GM19324 (cell line): ENCODE measurements around the gene AGR2.

Experiments
- ATAC-seq: cut with Tn5 transposase; IDR thresholded peaks from one replicate; pipeline ENCODE4 v1.9.1; 2021; ENCODE audit warnings: mild to moderate bottlenecking, moderate library complexity; ENCODE audit not compliant: unreplicated experiment, low FRiP score

AGR2 gene

DNA sequence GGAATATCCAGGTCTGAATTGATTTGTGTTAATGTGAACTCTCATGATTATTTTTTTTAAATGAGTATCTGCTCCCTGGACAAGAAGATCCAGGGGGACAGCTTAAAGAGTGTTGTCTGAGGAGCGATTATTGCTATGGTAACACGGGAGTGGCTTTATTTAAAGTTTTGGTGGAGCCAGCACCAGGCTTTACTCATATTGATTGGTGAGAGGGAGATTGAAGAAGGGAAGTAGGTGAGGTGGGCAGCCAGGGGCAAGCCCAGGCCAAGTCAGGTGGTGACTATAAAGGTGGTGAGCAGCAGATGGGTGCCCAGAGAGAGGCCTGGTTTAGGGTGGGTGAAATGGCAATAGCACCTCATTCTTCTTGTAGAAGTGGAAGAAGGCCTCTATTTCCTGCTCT lies 10.2 kb upstream of the AGR2 start:
- no peak for ATAC-seq

DNA sequence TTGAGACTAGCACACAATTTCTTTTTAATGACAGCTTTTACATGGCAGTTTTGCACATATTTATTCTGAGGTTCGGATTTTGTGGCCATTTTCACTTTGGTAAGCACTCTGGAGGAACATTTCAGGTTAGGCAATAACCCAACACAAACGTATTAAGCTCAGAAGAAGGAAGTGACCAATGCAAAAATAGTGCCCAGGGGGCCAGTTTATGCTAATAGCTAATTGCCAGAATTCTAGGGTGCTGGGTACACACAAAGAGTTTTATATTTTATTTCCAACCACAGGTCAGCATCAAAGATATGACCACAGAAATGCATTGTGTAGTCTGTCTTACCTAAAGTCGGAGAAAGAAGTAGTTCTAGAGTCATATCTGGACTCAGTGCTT lies 8.4 kb upstream of the AGR2 start:
- no peak for ATAC-seq

DNA sequence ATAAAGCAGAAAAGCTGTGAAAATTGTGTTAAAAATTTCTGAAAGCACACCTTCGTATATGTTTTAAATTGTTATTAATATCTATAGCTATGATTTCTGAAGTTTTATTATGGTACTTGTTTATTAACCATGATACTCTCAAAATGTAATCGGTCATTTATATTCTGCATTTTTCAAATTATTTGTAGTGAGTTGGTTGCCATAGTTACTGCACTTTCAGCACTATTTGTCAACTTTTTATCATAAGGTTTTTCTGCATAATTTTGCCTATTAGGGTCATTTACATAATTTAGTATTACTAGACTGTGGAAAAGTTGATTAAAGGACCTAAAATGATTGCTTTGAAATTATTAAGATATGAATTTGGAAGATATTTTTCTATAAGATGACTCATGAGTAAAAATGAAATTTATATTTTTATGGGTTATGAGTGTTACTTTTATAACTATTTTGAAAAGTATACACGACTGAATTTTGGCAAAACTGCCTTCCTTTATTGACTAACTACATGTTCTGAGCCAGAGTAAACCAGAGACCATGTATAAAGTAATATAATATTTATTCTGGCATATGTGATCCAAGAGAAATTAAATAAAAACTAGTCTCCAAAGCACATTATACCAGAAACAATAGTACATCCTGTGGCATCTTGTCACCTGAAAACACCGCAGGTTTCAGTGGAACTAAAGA lies 7.9 kb upstream of the AGR2 start:
- ATAC-seq: no peak

DNA sequence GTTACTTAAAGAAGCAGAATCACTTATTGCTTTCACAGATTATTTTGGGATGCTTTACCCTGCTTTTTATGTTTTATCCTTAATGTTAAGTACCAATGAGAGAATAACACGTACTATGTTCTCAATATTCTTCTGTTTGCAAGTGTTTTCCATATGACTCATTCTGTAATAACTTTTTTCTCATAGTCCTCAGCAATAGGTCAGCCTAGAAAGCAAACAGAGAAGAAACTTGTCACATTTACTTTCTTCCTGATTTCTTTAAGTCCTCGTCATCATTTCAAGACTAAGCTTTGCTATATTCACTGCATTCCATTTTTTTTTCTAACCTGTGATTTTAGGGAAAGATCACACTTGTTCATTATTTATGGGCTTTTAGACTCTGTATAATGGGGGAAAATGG lies 6.8 kb upstream of the AGR2 start:
- no peak for ATAC-seq

DNA sequence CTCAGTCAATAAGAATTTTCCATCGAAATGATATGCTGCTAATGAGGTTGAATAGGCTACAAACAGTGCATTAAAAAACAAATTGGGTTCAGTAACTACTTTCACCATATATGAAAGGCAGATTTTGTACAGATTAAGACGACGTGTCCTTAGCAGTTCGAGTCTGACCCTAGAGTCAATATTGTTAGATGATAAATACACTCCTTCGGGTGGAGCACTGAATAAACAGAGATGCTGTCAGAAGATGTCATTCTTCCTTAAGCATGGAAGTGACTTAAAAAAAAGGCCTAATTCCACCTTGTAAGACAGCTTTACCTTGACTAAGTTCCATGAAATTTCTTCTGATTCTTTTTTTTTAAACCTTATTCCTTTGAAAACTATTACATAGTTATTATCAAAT lies 5.8 kb upstream of the AGR2 start:
- no peak for ATAC-seq

DNA sequence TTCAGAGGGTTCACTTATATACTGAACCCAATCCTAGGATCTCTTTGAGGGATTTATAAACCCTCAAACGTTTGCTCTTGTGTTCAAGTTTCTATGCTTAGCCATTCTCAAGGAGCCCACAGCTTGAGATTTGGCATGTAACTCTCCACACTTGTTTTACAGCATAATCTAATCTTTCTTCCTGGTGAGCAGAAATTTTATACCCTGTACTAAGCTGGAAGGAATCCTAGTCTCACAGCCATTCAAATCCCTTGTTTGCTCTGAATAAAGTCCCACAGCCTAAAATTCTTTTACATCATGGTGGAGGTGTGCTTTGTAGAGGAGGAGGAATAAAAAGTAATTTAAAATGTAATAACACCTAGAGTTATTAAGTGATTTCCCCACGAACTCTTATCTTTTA lies 5.3 kb upstream of the AGR2 start:
- no peak for ATAC-seq

DNA sequence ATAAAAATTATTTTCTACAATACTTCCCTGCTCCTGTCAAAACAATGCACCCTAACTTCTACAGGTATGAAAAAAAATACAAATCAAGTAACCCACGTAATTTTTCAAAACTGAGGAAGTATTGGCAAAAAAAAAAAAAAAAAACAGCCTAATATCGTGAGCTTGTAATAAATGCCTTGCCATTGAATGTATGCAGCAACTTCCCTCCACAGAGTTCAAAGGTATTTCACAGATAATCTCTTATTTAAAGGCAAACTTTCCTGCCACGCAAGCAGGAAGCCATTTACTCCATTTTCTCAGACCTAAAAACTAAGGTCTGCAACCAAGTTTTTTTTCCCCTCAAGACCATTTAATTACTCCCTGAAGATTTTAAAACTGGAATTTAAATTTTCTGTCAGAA lies 642 bp upstream of the AGR2 start:
- no peak for ATAC-seq

DNA sequence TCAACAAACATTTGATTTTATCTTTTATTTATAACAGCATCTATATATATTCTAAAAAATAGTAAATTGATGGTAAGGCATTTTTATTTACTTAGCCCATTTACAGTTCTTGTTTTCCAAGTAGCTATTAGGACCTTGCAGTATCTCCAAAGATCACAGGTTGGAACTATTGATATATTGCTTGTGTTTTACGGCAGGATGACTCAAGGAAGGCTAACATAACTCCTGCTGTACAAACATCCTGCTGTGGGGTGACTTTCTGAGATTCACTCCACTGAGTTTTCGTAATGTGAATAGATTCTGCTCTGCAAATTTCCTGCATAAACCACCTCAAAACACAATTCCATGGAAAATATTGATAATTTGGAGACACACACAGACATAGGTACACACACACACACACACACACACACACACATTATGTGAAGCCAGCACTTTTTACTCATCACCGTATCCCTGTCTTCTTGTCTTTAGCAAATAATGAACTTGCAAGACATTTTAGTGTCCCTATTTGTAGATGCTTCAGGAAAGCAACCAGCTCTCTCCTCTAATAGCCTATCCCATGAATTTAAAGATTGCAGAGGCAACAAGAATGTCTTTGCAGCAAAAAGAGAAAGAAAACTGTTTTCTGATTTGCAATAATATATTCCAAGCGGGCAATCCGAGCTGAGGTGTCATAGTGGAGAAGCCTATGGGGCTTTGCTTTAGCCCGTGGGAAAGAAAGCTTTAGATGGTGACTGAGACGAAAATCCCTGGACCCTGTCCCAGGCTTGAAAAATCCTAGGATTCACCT lies 722 bp downstream of the AGR2 start:
- ATAC-seq: no peak

DNA sequence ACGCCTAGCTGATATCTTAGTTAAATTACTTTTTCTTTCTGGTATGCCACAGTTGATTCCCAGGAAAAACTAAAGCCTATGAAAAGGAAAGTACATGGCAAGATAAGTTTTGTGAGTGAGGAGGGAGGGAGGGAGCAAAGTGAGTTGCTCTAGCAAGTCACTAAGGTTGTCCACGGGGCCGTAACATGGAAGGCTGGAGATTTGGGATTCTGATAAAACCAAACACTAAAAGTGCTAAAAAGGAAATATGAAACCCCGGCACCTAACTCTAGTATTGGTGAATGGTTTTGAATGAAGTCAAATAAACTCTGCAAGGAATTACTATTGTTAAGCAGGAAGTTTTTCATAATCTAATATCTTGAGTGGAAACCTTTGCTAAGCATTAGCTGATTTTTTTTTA lies 1.7 kb downstream of the AGR2 start:
- no peak for ATAC-seq

DNA sequence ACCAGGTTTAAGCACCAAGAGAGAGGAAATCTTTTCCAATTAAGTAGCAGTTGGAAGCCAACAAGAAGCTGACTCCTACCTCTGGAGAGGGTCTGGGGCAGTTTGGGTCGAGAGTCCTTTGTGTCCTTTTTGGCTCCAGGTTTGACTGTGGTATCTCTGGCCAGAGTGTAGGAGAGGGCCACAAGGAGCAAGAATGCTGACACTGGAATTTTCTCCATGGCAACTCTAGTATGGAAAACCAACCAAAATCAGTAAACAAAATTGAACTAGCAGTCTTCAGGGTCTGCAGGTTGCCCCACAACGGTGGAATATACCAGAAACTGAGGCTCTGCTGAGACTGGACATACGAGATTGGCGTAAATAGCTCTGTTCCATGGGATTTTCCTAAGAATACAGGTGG lies 3.2 kb downstream of the AGR2 start:
- no peak for ATAC-seq

DNA sequence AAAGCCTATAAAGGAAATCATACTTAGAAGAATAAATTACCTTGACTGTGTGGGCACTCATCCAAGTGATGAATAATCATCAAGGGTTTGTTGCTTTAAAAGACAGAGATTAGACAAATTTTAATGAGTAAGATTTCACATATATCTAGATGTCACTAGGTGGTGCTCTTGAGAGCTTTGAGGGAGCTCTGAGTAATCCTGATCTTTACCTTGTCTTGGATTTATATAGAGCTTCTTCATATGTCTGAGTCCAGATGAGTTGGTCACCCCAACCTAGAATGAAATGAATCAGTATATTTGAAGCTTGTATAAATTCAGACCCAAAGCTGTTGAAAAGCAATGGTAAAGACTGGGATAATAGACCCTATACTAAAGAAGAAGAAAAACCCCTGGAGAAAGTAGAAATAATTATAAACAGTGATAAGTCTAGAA lies 3.7 kb downstream of the AGR2 start:
- ATAC-seq: no peak

DNA sequence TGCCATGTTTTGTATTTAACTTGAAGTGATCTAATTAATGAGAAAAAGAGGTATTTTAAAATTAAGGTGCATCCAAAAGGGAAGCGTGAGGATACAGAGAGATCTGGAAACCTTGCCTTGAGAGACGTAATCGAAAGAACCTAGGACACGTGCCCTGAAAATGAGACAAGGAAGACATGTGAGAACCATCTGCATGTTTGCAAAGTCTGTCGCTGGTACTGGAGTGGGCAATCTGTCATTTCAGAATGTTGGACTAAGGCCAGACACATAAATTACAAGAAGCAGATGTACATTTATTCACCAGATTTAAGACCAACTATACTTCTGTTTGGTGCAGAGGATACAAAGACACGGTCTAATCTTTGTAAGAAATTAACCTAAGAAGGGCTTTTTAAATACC lies 9.2 kb downstream of the AGR2 start:
- no peak for ATAC-seq

DNA sequence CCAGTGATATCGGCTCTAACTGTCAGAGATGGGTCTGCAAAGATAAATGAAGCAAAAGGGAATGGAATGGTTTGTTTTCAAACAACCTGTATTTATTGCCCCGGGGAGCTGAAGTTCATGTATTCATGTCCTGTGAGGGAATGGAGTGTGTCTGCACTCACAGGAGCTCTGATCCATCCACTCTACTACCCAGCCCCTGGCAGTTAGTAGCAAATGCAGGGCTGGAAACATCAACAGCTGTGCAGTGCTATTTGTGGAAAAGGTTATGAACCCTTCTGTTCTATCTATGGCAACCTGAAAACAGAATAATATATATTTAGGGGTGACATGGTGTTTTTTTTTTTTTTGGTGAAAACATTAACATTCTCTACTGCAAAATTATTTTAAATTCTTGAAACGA lies 9.8 kb downstream of the AGR2 start:
- no peak for ATAC-seq

DNA sequence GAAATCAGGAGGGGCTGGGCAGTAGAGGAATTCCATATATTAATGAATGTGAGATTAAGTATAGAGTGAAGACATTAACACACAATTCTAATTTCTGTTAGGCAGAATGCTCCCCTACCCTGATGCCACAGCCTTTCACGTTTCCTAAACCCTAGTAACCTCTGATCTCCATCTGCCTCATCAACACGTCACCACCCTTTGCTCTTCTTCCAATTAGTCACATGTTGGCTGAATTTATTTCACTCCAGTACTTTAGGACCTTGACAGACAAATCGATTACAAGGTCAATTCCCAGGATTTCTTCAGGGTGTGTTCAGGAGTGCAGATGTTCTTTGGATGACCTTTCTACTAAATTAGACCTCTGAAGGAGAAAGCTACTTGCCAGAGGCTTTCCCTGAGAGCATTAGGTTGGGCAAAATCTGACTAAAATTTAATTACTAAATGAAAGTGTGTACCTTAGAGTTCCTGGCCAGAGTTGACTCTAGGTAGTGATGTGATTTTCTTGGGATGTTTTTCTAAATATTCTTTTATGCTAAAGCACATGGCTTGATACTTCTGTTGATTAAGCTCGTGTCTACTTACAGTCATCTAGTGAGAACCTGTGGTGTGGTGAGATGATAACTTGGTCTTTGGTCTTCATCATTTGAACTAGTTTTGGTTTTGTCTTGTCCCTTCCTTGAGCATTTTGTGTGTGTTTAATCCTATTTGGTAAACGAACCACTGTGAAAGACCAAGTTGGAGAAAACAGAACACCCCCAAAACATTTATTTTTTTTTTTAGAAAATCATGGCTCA lies 12.7 kb downstream of the AGR2 start:
- no peak for ATAC-seq

DNA sequence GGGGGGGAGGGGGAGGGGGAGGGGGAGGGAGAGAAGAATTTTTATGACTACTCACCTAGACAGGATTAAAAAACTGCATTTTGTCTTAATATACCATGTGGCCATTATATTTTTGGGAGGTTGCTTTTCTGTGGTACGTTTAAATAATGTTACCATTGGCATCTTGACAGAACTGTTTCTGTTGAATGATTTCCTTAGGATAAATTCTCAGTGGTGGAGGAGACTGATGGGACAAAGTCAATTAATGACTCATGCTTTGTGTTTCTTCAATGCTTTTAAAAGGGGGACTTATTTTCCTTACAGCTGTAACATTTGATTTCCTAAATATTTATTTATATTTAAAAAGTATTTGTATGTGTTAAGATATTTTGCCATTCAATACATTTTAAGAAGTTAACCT lies 13.7 kb downstream of the AGR2 start:
- no peak for ATAC-seq

DNA sequence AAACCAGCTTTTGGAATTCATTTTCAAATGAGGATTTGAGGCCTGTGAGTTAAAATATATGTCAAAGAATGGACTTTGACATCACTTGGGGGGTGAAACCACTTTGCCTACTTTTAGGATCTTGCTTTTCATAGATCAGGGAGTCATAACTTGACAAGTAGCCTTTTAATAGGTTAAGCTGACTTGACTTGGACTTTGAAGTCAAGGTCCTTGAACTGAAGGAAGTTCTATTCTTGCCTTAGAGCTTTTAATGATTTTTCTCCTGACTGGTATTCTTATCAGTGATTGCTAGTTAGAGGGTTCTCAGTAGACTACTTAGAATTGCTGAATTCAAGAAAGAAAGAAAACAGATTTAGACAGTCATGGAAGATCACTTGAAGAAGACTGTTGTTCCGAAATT lies 17.7 kb downstream of the AGR2 start:
- no peak for ATAC-seq

DNA sequence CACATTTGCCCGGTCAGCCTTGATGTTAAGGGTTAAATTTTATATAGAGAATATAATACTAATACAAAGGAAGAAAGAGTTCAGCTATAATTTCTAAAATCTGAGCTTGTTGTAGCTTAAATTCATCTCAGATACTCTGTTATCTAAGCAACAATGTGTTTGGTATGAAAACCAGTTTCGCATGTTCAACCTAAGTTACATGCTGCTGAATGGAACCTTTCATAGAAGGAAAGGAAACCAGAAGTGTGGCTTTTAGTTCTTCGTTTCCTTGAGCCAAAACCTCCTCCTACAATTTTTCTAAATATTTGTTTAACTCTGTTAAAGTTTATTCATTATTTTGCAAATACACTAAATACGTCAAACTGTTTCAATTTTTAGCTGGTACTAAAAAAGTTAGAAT lies 18.5 kb downstream of the AGR2 start:
- ATAC-seq: no peak

DNA sequence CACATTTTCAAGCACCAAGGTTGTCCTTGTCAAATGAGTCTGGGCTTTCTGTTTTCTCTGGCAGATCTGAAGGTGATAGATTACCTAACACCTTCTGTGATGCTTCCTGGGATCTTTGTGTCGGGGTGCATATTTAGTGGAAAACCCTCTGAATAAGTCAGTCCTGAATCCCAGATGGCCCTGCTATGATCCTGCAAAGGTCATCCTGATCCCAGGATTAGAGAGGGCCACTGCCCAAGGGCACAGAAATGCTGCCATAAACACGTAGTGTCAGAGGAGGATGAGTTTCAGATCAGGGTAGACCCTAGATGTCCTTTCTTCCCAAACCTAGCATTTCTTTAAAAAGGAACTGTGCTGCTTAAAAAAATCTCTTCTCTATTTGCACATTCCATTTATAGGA lies 19.0 kb downstream of the AGR2 start:
- no peak for ATAC-seq

DNA sequence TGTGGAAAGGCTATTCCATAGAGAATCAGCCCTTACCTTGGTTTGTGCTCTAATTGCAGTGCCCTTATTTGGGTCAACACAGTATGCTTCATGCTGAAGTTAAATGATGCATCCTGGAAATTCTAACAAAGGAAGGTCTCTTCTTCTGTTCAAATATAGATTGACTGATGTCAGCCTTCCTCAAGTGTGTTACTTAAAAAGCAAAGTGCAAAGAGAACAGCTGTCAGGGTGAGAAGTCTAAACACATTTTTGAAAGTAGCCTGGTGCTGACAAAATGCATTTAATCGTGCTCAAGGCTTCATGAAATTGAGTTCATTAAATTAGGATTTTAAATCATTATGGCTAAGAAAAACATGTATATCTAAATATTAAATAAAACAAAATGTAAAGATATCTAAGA lies 19.5 kb downstream of the AGR2 start:
- ATAC-seq: no peak

DNA sequence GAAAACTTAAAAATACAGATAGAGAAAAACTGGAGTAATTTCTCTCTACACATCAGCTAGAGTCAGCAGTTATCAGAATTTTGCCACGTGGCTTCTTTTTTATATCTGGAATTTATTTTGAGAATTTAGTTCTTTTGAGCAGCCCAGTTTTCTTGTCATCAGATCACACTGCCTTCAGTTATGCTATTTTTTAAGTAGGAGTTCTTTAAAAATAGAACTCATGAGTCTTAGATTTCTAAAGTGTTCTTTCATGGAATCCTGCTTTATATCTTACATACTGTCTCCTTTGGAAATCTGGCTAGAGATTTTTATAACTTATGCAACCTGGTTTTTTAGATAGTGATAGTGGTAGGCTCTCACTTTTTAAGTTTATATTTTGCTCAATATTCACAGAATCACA lies 24.2 kb downstream of the AGR2 start:
- ATAC-seq: no peak

DNA sequence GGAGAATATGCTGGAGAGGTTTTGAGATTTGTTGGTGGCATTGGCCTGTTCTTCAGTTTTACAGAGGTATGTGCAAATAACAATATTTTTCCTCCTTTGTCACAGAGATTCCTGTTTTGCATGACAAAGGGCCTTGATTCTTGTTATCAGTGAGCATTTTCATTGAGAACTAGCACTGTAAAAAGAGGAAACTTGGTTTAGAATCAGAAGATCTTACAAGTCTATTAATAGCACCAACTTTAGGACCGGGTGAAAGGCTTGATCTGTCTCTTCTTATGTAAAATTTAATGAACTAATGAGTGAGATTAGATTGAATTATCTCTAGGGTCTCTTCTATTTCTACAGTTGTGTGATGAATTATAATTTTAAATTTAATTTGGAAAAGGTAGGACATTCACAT lies 25.7 kb downstream of the AGR2 start:
- no peak for ATAC-seq

DNA sequence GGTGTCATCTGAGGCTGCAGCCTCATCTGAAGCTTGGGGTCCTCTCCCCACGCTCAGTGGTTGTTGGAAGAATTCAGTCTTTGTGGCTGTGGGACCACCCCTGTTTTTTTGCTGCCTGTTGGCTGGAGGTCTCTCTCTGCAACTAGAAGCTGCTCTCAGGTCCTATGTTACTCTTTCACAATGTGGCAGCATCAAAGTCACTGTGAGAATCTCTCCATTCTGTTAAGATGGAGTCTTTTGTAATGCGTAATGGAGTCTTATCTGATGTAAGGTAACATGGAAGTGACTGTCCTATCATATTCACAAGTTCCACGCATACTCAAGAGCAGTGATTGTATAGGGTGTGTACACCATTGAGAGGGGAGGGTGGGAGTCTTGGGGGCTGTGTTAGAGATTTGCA lies 26.3 kb downstream of the AGR2 start:
- ATAC-seq: no peak
